Activated T-helper 17 cell treated with anti-CD3 and anti-CD28 coated beads, Interleukin-2, amount 50 U/mL, for 72 hours (primary cell): ENCODE measurements around the gene SLC33A1. TPM values are rescaled to one million over a fixed set of nuclear protein-coding genes. Genes with fewer than 3 reads are reported as not detected.
"Not testable (repeated sequence)": the region's sequence is repeated elsewhere in the genome, so short reads cannot be mapped to it uniquely, and the experiment has no call there.

Experiments
- ATAC-seq: fragments of 150-1000 bp; cut with Tn5 transposase; replicated peaks from 2 replicates; pipeline ENCODE4 v1.10.0; 2021; ENCODE audit warnings: mild to moderate bottlenecking, moderate library complexity
- H3K27ac Mint-ChIP-seq: one replicate; pipeline ENCODE4 v1.8.0; 2022; ENCODE audit warnings: mixed read lengths
- H3K27me3 Mint-ChIP-seq: one replicate; pipeline ENCODE4 v1.8.0; 2022; ENCODE audit warnings: mixed read lengths
- H3K36me3 Mint-ChIP-seq: one replicate; pipeline ENCODE4 v1.8.0; 2022; ENCODE audit warnings: low read depth, mild to moderate bottlenecking, mixed read lengths
- H3K4me1 Mint-ChIP-seq: one replicate; pipeline ENCODE4 v1.8.0; 2022; ENCODE audit warnings: mixed read lengths
- H3K4me3 Mint-ChIP-seq: one replicate; pipeline ENCODE4 v1.8.0; 2022; ENCODE audit warnings: mild to moderate bottlenecking, mixed read lengths
- H3K9me3 Mint-ChIP-seq: one replicate; pipeline ENCODE4 v1.8.0; 2022; ENCODE audit warnings: mixed read lengths
- total RNA-seq, 2 donors: library from RNA; stranded (reverse); gene quantifications; one replicate each; pipeline ENCODE4 v1.2.3, GENCODE V29; 2022

SLC33A1 gene
- total RNA-seq, 2 donors from 2014 or later: 21.5 to 23.2 TPM

DNA sequence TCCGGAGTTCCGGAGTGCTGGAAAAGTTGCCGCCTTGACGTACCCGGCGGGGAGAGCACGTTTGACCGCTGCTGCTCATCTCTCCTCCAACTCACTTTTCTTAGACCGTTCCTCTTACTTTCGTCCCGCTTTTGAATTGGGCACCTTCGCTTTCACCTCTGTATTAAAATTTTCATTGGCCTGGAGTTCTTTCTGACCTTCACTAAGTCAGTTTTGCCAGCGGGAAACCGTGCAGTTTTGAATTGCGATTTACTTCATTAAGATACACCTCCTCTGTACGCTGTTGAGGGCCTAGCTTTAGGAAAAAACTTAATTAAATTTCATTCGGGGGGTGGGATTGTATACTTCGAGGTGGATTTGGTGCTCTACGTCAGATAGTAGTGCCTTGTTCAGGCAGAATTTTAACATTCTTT is 17.5 kb upstream of the SLC33A1 start:
- Mint-ChIP-seq H3K27ac (peak overlapping the region; percentile 82), H3K9me3 (no peaks in the 10 kb centered on the region), H3K27me3 (no peaks in the 10 kb centered on the region), H3K4me3 (peak overlapping the region; percentile 84), H3K4me1 (peaks cover 3% of the 10 kb centered on the region), H3K36me3 (peaks cover 6% of the 10 kb centered on the region)
- peak; percentile 2 for ATAC-seq

- H3K4me1 Mint-ChIP-seq: peaks cover 3% of the 10 kb centered on the region
- no peaks in the 10 kb centered on the region for H3K27me3 Mint-ChIP-seq
- peak overlapping the region; percentile 88 for H3K4me3 Mint-ChIP-seq
- H3K27ac Mint-ChIP-seq: peak overlapping the region; percentile 82
- ATAC-seq: peak; percentile 20
- H3K36me3 Mint-ChIP-seq: peaks cover 6% of the 10 kb centered on the region
- H3K9me3 Mint-ChIP-seq: no peaks in the 10 kb centered on the region
Observed at GRCh38 chr3:155870945-155871745, 16.9 kb upstream of the SLC33A1 start.

DNA sequence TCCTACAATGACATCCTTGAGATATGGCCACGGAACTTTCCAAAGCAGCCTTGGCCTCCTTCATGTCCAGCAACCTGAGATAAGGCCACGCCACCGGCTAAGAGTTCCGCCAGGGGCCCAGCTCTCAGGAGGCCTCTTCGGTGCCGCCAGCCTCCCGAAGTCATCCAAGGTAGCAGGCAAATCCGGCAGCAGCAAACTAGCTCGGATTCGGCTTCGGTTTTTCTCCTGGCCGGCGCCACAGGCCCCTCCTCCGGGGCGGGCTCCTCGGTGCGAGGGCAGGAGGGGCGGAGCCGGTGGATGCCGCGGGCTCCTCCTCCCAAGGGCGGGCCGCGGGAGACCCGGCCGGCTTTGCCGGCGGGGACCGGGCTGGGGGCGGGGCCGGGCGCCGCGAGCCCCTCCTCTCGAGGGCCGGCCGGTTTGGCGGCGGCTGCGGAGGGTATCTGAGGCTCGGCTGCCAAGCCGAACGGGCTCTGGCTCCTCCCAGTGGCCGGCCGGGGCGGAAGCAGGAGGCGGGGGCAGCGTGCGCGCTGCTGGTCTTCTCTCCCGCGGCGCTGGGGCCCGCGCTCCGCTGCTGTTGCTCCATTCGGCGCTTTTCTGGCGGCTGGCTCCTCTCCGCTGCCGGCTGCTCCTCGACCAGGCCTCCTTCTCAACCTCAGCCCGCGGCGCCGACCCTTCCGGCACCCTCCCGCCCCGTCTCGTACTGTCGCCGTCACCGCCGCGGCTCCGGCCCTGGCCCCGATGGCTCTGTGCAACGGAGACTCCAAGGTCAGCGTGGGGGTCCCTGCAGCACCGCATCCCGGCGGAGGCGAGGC is 16.1 kb upstream of the SLC33A1 start, which contains the start of gene GMPS:
Gene GMPS (plus strand): TSS at position 518 of the 812 bp plus-strand sequence. CDS start 221 bp downstream, at position 739.
- ATAC-seq: peak; percentile 94
- Mint-ChIP-seq H3K9me3 (no peaks in the 10 kb centered on the region), H3K36me3 (peaks cover 6% of the 10 kb centered on the region), H3K4me1 (peaks cover 3% of the 10 kb centered on the region), H3K27me3 (no peaks in the 10 kb centered on the region), H3K27ac (peak within 1 kb of the TSS; percentile 89), H3K4me3 (peak within 1 kb of the TSS; percentile 88)

- H3K4me1 Mint-ChIP-seq: peaks cover 3% of the 10 kb centered on the region
- H3K27me3 Mint-ChIP-seq: no peaks in the 10 kb centered on the region
- H3K9me3 Mint-ChIP-seq: no peaks in the 10 kb centered on the region
- peak overlapping the region; percentile 88 for H3K4me3 Mint-ChIP-seq
- H3K27ac Mint-ChIP-seq: peak overlapping the region; percentile 89
- ATAC-seq: no peak
- peaks cover 6% of the 10 kb centered on the region for H3K36me3 Mint-ChIP-seq
Observed at GRCh38 chr3:155869691-155870090, 15.5 kb upstream of the SLC33A1 start.

DNA sequence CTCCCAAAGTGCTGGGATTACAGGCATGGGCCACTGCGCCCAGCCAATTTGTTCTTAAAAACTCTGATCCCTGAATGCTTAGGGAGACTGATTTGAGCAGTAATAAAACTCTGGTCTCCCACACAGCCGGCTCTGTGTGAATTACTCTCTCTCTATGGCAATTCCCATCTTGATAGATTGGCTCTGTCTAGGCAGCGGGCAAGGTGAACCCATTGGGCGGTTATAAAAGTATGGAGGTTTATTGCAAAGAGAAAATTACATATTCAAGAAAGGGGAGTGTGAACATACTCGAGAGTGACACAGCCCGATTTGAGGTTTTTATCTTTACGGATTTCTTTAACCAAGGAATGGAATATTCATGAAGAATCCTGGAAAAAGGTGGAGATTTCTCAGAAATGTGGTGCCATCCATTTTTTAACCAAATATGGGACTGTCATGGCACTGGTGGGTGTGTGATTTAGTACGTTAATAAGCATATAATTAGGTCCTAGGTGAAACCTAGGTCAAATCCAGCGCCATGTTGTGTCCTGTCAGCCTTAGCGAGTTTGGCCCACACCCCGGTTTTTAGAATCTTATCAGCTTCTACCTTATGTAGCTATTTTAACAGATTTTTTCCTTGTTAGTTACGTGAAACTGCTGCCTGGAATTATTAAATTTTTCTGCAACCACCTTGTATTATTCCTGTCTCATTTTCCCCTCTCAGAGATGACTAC is 9.0 kb upstream of the SLC33A1 start:
- no peak for ATAC-seq
- Mint-ChIP-seq H3K27ac (peak overlapping the region; percentile 88), H3K4me3 (peak overlapping the region; percentile 55)

DNA sequence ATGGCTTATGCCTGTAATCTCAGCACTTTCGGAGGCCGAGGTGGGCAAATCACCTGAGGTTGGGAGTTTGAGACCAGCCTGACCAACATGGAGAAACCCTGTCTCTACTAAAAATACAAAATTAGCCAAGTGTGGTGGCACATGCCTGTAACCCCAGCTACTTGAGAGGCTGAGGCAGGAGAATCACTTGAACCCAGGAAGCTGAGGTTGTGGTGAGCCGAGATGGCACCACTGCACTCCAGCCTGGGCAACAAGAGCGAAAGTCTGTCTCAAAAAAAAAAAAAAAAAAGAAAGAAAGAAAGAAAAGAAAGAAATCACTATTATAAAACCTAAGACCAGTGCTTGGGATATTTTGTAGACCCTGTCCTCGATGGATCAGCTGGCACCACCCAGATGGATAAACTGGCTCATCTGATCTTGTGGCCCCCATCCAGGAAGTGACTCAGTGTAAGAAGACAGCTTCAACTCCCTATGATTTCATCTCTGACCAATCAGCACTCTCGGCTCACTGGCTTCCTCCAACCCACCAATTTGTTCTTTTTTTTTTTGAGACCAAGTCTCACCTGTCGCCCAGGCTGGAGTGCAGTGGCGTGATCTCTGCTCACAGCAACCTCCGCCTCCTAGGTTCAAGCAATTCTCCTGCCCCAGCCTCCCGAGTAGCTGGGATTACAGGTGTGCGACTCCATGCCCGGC is 8.2 kb upstream of the SLC33A1 start:
- not testable (repeated sequence) for H3K36me3 Mint-ChIP-seq, H3K9me3 Mint-ChIP-seq, H3K4me1 Mint-ChIP-seq, H3K27me3 Mint-ChIP-seq
- peak; percentile 99 for ATAC-seq
- peak overlapping the region; percentile 88 for H3K27ac Mint-ChIP-seq
- peak overlapping the region; percentile 55 for H3K4me3 Mint-ChIP-seq

More for the DNA sequence above, 9.0 kb upstream of the SLC33A1 start:
- H3K9me3 Mint-ChIP-seq: no peaks in the 10 kb centered on the region
- H3K4me1 Mint-ChIP-seq: peaks cover 9% of the 10 kb centered on the region
- no peaks in the 10 kb centered on the region for H3K36me3 Mint-ChIP-seq
- no peaks in the 10 kb centered on the region for H3K27me3 Mint-ChIP-seq

GRCh38 chr3:155861476-155862183 is 7.4 kb upstream of the SLC33A1 start:
- peak overlapping the region; percentile 55 for H3K4me3 Mint-ChIP-seq
- H3K36me3 Mint-ChIP-seq: no peaks in the 10 kb centered on the region
- no peak for ATAC-seq
- peak overlapping the region; percentile 88 for H3K27ac Mint-ChIP-seq
- no peaks in the 10 kb centered on the region for H3K9me3 Mint-ChIP-seq
- peaks cover 9% of the 10 kb centered on the region for H3K4me1 Mint-ChIP-seq
- no peaks in the 10 kb centered on the region for H3K27me3 Mint-ChIP-seq

DNA sequence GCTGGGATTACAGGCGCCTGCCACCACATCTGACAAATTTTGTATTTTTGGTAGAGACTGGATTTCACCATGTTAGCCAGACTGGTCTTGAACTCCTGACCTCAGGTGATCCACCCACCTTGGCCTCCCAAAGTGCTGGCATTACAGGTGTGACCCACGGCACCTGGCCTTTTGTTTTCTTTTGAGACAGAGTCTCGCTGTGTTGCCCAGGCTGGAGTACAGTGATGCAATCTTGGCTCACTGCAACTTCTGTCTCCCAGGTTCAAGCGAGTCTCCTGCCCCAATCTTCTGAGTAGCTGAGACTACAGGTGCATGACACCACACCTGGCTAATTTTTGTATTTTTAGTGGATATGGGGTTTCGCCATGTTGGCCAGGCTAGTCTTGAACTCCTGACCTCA is 6.2 kb upstream of the SLC33A1 start:
- ATAC-seq, H3K27me3 Mint-ChIP-seq, H3K36me3 Mint-ChIP-seq: not testable (repeated sequence)

DNA sequence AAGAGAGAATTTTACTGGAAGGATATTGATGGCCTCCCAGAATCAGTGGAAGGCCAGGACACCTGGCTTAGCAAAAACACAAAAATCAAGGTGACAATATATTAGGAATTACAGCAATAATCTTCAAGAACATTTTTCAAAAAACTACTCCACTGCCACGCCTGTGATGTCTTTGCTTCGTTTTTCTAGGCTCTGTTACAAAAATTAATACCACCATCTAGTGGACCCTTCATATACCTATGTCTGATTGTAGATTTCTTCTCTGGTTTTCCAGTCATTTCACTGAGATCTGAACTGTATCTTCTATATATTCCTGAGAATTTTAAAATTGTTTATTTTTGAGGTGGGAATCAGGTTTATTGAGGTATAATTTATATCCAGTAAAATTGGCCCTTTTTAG is 5.6 kb upstream of the SLC33A1 start:
- Mint-ChIP-seq H3K4me1 (peaks cover 9% of the 10 kb centered on the region), H3K36me3 (peaks cover under 1% of the 10 kb centered on the region), H3K27ac (no peak overlapping the region), H3K4me3 (no peak overlapping the region), H3K9me3 (no peaks in the 10 kb centered on the region), H3K27me3 (no peaks in the 10 kb centered on the region)
- ATAC-seq: no peak

More for the DNA sequence above, 6.2 kb upstream of the SLC33A1 start:
- not testable (repeated sequence) for H3K9me3 Mint-ChIP-seq, H3K4me3 Mint-ChIP-seq, H3K4me1 Mint-ChIP-seq, H3K27ac Mint-ChIP-seq

DNA sequence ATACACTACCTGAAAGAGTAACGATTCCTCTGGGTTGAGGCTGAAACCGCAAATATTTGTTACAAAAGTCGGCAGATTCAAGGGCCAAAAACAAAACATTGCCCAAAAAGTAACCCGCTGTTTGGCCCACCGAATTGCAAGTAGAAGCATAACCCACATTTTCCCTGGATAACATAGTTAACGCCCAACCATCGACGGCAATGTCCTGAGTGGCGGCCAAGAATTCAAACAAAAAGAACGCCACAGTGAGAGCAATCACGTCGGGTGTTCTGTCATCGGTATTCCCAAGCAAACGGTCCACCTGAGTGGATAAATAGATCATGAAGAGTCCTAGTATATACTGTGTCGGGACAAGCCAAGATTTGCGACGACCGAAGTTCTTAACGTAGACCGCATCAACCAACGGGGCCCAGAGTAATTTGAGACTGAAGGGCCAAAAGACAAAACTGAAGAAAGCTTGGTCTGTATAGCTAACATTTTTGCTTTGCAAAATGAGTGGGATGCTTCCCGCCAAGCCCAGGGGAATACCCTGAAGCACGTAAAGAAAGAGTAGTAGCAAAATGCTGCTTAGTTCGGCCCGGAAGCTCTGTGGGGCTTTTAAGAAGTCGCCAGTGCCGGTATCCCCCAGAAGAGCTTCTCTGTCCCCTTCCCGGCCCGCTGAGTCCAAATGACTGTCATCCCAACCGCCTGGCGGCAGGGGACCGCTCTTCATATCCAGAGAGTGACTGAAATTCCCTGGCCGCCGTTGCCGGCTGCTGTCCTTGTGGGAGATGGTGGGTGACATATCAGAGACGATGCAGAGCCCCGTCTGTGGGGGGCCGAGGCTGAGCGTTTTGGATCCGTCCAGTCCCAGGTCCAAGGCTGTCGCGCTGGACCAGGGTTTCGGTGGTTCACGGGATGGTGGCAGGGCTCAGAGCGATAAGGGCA is 750 bp downstream of the SLC33A1 start:
- Mint-ChIP-seq H3K27ac (peak overlapping the region; percentile 94), H3K4me1 (peaks cover 9% of the 10 kb centered on the region), H3K9me3 (no peaks in the 10 kb centered on the region), H3K27me3 (no peaks in the 10 kb centered on the region), H3K36me3 (peaks cover 51% of the 10 kb centered on the region), H3K4me3 (peak overlapping the region; percentile 87)
- peak; percentile 4 for ATAC-seq

- peak overlapping the region; percentile 87 for H3K4me3 Mint-ChIP-seq
- no peaks in the 10 kb centered on the region for H3K27me3 Mint-ChIP-seq
- H3K9me3 Mint-ChIP-seq: no peaks in the 10 kb centered on the region
- H3K36me3 Mint-ChIP-seq: peaks cover 62% of the 10 kb centered on the region
- peaks cover 15% of the 10 kb centered on the region for H3K4me1 Mint-ChIP-seq
- peak overlapping the region; percentile 94 for H3K27ac Mint-ChIP-seq
- ATAC-seq: no peak
Observed at GRCh38 chr3:155852341-155852740, 1.9 kb downstream of the SLC33A1 start.

GRCh38 chr3:155849404-155849803 is 4.8 kb downstream of the SLC33A1 start:
- not testable (repeated sequence) for ATAC-seq, H3K27me3 Mint-ChIP-seq, H3K9me3 Mint-ChIP-seq, H3K27ac Mint-ChIP-seq
- H3K36me3 Mint-ChIP-seq: peaks cover 79% of the 10 kb centered on the region
- H3K4me3 Mint-ChIP-seq: peak overlapping the region; percentile 34
- H3K4me1 Mint-ChIP-seq: peaks cover 25% of the 10 kb centered on the region
